Measurements from ENCODE around the gene SECISBP2L. TPM values are rescaled to one million over a fixed set of nuclear protein-coding genes. Genes with fewer than 3 reads are reported as not detected.

Gene SECISBP2L
- total RNA-seq, 4 donors from 2014 or later: 54.1 to 96.9 (median 64.9) TPM

DNA sequence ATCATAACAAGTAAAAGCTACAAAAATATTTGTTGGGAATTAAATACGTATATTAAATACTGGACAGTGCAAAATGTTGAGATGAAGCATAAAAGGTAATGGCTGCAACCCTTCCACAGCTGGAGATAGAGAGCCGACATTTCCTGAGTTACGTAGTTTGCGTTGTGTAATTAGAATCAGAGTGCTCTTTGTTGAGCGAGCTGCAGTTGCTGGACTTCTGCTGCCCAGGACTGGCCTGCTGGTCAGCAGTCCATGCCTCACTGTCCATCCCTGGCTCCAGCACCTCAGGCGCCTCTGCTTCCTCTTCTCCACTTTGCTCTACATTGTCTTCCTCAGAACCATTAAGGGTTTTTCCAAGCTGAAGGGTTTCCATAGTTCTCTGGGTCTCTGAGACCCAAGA lies 54.1 kb downstream of the SECISBP2L start:
- no peak for TF ChIP-seq CTCF (IDR thresholded peaks at IDR 0.05; ENCODE audit: low read depth)

DNA sequence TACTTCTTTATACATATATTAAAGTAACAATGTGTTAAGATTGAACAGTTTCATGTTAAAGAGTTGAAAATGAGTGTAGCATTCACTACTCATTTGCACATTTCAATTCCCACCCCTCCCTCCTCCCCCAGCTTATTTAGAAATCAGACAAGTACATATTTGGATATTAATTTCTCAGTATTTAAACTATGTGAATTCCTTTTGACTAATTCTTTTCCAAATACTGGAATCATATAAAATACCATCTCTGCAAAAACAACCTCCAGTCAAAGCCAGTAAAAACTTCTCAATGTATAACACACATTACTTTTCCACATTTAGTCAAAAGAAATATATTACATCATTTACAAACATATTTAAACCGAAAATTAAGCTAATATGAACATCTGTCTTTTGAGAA lies 57.1 kb downstream of the SECISBP2L start:
- TF ChIP-seq CTCF (IDR thresholded peaks at IDR 0.05; ENCODE audit: low read depth): no peak

DNA sequence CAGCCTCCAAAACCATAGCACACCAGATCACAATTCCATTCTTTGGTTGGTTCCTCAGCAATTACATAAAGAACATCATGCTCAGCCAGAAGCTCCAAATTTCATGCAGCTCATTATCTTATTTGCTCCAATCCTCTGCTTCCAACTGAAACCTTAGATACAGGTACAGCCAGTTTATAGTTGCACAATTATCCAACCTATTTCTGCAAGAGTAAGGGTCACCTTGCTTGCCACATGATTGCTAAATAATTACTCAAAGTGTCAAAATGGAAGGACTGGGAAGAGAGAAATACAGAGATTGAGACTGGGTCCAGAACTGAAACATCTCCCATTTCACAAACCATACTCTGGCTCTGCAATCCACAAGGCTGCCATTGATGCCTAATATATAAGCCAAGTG lies 59.1 kb downstream of the SECISBP2L start:
- no peak for TF ChIP-seq CTCF (IDR thresholded peaks at IDR 0.05; ENCODE audit: low read depth)

GRCh38 chr15:48986240-48986639 lies 60.0 kb downstream of the SECISBP2L start:
- no peak for TF ChIP-seq CTCF (IDR thresholded peaks at IDR 0.05; ENCODE audit: low read depth)

DNA sequence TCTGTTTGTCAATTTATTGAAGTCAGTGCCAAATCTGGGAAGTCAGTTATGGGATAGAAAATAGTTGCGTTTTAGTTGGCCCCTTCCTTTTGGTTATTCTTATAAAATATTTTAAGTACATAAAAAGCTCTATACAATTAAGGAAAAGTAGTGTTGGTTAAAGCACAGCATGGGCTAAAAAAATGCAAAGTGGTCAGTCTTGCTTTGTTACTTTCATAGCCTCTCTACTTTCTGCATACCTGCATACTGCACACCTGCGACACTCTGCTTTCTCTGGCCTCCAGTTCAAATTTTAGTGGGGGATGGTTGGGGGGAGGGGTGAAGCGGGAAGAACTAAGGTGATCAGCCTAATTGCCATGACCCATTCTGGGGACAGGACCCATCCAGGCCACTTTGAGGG lies 60.7 kb downstream of the SECISBP2L start:
- TF ChIP-seq CTCF (IDR thresholded peaks at IDR 0.05; ENCODE audit: low read depth): no peak

DNA sequence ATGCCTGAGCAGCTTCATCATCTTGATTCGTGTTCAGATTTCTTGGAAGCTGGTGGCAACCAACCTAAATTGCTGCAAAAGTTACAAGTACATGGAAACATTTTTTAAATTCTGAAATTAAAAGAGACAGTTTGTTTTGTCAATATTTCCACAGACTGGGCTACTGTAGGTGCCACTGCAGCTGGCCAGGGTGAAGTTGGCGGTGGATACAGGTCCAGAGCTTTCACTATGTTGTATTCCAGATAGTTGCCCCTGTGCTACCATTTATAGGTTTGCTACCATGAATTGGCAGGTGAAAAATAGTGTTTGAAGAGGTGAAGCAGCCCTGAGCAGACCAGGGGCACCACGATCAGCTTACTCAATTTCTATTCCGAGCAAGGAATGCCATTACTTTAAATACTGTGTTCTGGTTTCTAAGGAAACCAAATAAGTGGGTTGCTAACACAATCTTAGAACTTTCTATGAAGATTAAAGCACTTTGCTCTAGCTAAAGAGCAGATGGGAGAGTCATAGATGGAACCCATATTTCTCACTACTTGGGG lies 61.4 kb downstream of the SECISBP2L start:
- TF ChIP-seq CTCF (IDR thresholded peaks at IDR 0.05; ENCODE audit: low read depth): no peak

GRCh38 chr15:48984021-48984710 lies 62.1 kb downstream of the SECISBP2L start:
- TF ChIP-seq CTCF (IDR thresholded peaks at IDR 0.05; ENCODE audit: low read depth): no peak

Data from subcutaneous adipose tissue (tissue), 4 donors.